NCI-H187 (cell line): ENCODE results near the gene RAB30.
A peak's percentile ranks its signal among the peaks of the same experiment; 100 is the strongest.

Source experiments
- DNase-seq, 2 experiments: peaks; one replicate each; lab custom pipeline; 2025; lab: John Stamatoyannopoulos, UW

Gene RAB30

DNA sequence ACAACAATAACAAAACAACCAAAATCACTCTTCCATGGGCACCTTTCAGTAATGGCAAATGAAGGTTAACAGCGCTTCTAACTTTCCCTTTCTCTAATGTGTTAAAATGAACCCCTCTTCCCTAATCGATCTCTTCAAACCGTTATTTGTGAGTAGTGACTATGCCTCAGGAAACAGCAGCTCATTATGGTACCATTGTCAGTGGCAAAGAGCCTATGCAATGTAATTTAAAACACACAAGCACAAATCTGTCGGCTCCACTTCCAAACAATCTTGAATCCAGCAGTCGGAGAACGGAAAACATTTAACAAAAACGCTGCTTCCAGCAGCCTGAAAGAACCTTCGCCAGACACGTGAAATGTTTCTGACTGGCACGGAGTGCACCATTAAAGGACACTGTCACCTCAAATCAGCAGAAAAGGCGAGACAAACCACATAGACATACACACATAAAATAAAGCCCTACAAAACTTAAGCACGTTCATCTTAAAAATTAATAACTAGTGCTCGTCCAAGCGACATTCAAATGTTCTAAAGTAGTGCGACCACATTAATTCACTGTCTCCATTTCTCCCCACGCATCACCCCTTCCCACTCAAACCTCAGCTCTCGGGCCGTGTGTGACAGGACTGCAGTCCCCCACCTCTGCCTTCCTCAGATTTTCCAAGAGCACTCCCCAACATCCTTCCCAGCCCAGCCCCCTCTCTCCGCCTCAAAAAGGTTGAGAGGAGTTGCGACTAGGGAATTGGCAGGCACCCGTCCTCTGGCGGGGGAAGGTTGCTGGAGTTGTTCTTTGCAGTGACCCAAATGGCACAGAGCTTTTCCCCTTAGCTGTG, 748 bp downstream of the RAB30 start:
- peak in 1 of 2 experiments; percentile 60 for DNase-seq

DNA sequence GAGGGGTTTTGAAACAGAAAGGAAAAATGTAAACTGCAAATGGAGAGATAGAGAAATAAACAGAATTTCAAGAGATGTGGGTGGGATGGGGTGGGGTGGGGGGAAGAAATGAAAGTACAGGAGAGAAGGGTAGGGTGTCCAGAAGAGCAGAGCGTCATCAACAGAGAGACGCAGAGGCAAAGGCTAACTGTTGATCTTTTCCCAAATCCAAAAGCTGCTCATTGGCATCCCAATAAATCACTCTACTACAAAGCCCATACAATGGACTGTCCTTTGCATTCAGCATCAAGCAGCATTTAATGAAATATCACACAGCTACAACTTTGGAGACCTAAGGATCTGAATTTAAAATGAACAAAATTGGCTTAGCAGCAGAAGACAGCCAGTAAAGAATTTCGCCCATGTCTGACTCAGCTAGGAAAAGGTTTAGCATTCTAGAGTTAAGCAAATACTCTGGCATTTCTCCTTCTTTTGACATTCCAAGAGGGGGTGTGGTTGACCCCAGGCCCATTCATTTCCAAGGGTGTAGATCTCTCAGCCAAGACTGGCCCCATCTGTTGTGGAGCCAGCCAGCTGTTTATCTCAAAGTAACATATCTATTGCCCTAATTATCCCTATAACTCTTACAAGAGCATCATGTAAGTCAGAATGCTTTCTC, 1.5 kb downstream of the RAB30 start:
- DNase-seq: no peak

DNA sequence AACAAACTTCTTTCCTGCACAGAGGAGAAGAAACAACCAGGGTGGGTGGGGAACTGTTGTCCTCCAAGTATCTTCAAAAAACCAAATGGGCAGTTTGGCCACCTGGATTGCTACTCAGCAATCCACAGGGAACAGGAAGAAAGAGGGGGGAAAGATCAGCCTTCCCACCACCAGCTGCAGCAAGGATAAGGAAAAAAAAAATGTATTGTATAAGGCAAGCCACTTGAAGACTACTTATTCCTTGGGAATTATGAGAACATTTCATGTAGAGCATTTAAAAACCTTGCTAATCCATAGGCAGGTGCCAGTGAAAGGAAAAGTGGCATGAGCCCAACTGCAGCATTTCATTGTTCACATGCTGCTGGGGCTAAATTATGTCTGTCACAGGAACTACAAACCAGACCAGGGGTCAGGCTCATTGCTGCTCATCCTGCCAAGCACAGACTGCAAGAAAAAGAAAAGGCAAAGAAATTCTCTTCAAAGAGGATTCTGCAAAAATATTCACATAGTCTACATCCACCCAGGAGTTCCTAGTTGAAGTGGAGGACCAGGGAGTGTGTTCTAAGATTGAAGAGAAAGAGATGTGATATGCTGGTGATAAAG, 2.2 kb downstream of the RAB30 start:
- peak in 1 of 2 experiments; percentile 7 for DNase-seq

DNA sequence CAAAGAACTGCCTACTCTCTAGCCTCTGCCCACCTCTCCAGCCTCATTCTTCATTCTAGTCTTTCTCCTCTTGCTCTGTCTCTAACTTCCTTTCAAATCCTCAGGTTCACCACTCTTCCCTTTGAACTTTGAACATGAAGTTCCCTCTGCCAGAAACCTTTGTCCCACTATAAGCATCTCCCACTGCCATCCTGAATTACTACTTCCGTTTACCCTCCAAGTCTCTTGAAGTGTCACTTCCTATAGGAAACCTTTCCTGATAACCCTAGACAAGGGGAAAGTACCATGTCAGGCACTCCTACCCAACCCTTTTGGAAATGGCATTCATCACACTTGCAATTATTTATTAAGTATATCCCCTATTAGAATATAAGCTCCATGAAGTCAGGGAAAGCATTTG, 3.1 kb downstream of the RAB30 start:
- DNase-seq: no peak

DNA sequence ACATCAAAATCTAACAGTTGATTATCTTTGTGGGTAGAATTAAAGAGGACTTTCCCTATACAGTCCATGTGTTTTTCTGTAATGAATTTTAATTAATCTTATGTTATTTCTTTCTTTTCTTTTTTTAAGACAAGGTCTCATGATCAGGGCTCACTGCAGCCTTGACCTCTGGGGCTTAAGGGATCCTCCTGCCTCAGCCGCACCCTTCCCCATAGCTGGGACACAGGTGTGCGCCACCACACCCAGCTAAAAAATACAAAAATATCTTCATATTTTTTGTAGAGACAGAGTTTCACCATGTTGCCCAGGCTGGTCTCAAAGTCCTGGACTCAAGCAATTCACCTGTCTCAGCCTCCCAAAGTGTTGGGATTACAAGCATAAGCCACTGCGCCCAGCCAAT, 7.7 kb downstream of the RAB30 start:
- DNase-seq: no peak

DNA sequence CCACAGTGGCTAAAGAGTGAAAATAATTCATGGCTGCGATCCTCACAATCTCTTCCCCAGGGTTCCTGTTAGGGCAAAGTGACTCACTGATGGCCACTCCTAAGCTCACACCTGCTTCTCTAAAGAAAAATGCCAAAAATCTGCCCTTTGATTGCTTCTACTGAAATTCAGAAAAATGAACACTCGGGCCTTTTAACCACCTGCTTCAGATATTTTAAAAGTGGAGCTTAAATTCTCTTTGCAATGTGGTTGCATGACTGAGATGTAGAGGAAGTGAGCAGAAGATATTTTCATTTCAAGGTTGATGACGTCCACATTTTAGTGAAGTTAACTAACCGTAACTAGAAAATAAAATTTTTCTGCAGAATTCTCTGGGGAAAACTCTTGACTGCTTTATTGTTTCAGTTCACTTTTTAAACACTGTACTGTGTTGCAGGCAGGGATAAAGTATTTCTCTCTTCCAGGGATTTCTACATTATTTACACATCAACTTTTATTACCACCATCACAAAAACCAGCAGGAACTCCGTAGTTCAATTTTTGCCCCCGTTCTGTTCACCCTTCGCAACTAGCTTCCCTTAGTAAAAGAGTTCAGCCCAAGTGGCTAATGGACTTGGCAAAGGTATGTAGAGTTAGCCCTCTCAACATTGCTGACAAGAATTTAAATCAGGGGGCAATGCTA, 8.5 kb downstream of the RAB30 start:
- no peak for DNase-seq

DNA sequence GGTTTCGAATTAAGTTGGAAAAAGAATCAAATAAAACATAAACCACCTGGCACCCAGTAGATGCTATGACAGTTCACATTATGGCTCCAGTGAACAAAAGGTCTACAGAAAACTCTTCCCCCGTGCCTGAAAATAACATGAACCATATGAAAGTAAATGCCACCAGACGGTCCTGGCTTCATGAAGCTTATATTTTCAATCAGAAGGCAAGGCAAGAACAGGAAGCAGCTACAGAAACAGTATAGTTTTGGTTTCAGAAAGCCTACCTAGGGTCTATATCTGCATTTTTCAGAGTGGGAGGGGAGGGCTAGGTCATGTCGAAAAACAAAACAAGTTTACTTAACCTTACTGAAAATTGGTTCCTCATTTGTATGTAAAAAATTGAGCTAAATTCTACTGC, 9.8 kb downstream of the RAB30 start:
- no peak for DNase-seq

DNA sequence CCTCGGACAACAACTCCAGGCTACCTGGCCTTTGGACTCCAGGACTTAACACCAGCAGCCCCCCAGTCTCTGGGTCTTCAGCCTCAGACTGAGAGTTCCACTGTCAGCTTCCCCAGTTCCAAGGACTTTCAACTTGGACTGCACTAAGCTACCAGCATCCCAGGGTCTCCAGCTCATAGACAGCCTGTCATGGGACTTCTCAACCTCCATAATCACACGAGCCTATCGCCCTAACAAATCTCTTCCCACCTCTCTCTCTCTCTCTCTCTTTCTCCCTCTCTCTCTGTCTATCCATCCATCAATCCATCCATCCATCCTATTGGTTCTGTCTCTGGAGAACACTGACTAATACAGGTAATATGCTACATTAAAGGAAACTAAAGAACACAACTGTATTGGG, 10.7 kb downstream of the RAB30 start:
- no peak for DNase-seq

DNA sequence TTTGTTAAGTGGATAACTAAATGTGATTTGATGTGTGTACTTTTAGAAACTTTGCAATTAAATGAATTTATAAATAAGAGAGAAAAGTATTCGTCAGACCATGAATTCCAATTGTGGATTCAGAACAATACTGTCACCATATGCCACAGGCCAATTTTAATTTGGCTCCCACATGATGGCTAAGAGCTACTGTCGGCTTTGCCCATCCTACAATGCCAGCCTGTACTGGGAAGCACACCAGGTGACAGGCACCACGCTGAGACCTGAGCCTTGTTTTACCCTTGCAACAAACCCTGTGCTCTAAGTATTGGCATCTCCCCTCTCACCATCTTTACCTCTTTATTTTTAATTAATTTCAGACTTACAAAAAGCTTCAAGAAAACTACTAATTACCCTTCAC, 14.0 kb downstream of the RAB30 start:
- DNase-seq: no peak

DNA sequence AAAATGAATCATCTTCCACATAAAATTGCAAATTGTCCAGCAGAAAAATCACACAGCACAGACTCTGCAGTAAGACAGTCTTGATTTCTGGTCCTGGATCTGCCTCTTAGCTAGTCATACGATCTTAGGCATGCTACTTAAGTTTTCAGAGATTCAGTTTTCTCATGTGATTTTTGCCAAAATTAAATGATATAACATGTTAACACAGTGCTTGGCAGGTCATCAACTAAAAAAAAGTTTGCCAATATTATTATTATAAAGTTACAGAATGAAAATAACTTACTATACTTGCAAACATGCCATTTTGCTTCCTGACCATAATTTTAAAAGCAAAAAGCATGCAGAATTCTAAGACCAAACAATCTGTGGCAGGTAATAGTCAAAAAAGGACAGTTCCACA, 15.1 kb downstream of the RAB30 start:
- no peak for DNase-seq

DNA sequence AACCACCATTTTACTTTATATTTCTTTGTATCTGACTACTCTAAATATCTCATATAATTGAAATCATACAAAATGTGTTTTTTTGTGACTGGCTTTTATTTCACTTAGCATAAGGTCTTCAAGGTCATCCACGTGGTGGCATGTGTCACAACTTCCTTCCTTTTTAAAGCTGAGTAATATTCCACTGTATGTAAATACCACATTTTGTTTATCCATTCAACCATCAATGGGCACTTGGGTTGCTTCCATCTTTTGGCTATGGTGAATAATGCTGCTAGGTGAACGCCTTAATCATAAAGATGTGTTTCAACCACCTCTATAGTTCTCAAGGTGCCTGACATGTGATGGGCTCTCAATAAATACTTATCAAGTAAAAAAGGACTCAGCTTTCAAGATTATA, 15.5 kb downstream of the RAB30 start:
- no peak for DNase-seq

DNA sequence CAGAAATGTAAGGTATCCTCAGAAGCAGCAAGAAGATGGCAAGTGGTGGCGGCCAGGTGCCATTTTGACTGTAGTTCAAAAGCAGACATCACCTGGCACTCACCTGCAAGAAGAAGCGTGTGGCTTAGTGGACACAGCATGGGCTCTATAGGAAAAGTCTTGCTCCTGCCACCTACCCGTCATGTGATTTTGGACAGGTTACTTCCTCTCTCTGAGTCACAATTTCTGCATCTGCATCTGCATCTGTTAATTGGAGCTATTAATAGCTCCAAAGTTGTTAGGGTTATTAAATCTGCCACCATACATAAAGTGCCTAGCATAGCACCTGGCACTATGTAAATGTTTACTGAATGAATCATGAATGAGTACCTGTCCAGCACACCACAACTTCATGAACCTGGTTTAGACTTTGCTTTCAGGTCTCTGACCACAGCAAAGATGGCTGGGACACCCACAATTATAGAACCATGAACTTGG, 16.8 kb downstream of the RAB30 start:
- DNase-seq: no peak

DNA sequence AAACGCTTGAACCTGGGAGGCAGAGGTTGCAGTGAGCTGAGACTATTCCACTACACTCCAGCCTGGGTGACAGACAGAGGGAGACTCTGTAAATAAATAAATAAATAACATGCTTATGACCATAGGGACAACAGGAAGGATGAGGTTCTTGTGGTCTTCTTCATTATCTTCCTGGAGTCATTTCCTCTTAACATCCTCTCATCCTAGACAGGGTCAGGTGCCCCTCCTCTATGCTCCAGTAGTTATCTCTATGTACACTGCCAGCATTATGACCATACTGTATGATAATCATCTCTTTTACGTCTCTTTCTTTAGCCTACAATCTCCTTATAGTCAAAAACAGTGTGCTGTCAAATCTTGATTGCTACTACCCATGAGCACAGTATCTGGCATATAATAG, 17.7 kb downstream of the RAB30 start:
- DNase-seq: no peak

DNA sequence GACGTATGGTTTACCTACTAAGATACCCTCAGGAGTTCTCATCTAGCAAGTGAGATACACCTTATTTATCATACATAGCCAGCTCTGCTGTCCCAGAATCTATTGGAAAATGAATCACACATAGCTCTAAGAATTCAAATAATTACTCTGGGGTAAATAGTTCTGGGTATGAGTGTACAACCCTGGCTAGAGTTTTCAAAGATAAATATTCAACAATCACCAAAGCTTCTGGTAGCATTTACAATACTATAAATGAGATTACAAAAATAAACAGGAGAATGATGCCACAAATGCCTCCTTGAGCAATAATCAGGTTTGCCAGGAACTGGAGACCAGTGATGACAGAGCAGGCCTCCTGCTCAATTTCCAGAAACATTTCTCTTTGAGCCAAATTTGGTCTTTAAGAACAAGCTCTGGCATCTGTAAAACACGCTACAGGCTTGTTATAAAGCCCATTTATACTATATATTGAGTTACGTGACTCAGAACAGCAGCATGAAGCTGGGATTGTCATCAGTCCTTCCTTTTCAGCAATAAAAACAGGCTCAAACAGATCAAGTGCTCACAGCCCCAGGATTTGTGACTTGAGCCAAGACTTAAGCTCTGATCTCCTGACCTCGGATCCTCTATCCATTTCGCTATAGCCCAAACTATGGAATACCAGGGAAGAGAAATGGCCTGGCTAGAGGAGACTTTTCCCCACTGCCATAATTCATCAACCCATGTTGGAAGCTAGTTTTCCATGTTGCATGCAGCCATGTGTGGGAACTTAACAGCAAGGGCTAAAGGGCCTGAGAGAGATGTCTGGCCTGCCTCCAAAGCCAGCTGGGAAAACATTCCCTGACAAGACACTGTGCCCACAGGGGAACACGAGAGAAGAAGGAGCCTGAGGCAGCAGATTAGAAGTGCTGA, 19.7 kb downstream of the RAB30 start:
- DNase-seq: no peak

DNA sequence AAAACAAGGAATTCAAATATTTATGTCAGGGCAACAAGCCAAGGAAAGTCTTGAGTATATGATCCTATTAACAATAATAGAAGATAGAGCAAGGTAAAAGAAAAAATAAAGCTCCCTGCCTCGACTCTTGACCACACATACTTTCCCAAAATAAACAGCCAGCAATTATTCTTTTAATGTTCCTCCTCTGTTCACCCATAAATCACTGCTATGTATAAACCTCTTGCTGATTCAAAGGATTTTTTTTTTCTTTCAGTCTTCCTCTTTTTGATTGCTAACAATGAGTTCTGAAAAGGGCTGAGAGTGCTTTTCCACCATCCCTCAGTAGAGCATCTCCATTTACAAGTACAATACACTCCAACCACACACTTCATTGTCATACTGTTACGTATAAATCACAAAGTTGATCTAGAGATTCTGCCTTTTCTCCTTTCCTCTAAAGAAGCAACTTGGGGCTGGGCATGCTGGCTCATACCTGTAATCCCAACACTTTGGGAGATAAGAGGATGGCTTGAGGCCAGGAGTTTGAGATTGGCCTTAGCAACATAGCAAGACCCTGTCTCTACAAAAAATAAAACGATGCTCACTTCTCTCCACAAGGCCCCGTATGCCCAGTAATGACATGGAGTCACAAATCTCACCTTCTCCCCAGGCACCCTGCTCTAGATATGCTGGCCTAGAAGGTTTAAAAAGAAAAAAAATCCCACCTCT, 24.0 kb downstream of the RAB30 start:
- peak; percentile 50 to 52 for DNase-seq

DNA sequence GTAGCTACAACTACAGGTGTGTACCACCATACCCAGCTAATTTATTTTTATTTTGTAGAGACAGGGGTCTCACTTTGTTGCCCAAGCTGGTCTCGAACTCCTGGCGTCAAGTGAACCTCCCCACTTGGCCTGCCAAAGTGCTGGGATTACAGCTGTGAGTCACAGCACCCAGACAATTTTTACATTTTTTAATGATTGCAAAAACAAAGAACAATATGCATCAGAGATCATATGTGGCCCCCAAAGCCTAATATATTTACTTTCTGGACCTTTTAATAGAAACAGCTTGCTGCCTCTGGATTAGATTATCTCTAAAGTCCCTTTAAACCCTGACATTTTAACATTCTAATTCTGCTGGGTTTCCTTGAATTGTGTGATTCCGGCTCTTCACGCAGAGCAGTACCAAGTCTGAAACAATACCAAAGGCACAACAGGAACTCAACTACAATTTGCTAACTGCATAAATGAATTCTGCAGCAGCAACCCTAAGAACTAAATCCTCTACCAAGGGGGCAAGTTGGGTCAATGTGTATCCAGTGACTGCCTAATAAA, 25.0 kb downstream of the RAB30 start:
- DNase-seq: no peak

DNA sequence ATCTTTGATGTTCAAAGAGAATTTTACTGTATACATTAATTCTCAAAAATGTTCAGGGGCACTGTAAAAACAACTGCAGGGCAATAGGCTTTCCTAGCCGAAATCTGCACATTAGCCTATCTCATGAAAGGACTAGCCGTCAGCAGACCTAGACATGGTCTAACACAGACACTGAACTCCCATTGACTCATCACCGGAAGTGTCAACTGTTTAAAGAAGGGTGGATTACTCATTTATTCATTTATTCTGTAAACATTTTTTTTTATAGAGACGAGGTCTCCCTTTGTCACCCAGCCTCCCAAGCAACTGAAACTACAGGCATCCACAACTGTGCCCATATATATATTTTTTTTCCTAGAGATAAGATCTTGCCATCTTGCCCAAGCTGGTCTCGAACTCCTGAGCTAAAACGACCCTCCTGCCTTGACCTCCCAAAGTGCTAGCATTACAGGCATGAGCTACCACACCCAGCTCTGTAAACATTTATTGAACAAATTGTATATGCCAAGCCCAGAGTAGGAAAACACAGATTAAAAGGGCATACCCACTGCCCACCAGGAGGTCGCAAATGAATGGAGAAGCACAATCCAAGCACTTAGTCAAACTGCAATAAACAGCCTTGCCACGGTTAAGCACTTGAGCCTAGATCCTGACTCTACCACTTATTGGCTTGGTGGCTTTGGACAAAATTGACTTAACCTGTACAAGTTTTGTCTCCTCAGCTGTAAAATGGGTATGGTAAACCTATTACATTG, 26.6 kb downstream of the RAB30 start:
- no peak for DNase-seq

DNA sequence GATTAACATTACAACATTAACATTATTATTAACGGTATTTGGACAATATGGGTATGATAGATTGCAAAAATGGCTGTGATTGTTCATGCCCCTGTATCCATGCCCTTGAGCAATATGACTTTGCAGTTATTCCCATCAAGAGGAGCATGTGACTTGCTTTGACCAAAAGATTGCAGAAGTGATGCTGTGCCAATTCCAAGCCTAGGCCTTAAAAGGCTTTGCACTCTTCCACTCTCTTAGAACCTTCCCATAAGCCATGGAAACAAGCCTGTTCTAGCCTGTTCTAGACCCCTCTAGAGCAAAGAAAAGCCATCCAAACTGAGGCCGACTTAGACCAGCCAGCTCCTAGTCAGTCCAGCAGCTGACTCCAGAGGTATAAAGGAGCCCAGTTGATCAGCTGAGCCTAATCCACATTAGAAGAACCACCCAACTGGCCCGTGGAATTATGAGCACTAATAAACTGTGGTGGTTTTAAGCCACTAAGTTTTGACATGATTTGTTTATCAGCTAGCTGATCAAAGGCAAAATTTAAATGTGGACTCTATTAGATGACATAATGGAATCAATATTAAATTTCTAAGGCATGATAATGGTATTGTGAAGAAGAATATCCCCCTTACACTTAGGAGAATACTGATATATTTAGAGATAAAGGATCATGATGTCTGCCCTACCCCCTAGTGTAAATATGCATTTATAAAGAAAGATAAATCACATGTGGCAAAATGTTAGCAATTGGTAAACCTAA, 28.6 kb downstream of the RAB30 start:
- DNase-seq: no peak

DNA sequence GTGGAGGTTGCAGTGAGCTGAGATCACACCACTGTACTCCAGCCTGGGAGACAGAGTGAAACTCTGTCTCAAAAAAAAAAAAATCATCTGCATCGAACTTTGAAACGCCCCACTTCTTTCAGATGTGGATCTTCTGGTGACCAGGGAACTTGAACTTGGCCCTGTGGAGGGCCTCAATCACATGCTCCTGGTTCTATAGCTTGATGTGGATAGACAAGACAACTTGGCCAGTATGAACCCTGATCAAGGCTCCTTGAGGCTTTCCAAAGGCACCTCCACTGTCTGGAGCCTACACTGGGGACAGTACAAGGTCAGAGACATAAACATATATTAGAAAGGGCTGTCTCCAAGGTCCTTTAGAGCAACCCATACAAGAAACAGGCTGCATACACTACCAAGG, 30.6 kb downstream of the RAB30 start:
- no peak for DNase-seq
